Breast epithelium (tissue), 4 donors: ENCODE measurements around the gene ANTXRL. TPM values are rescaled to one million over a fixed set of nuclear protein-coding genes. Genes with fewer than 3 reads are reported as not detected.
"Not testable (repeated sequence)": the region's sequence is repeated elsewhere in the genome, so short reads cannot be mapped to it uniquely, and the experiment has no call there.

Experiments
- DNase-seq, 2 donors: peaks; one replicate each; pipeline ENCODE4 v3.0.0-alpha.2; 2019; ENCODE audit warnings: low spot score in 2 of 2
- H3K27ac ChIP-seq, 2 donors: fragments of 200-600 bp; sonication (generic) in 1 of 2; one replicate each; pipeline ENCODE4 v1.5.1; 2016 to 2019; ENCODE audit warnings: mild to moderate bottlenecking in 1 of 2
- H3K27me3 ChIP-seq, 2 donors: fragments of 200-600 bp; sonication (generic) in 1 of 2; one replicate each; pipeline versions ENCODE4 v1.5.1 to v1.6.0; 2017 to 2019; ENCODE audit warnings: control low read depth in 1 of 2, mild to moderate bottlenecking in 1 of 2
- H3K36me3 ChIP-seq: fragments of 200-600 bp; one replicate; pipeline ENCODE4 v1.5.1; 2019
- H3K4me1 ChIP-seq, 2 donors: fragments of 200-600 bp; sonication (generic); one replicate each; pipeline ENCODE4 v1.5.1; 2016 to 2019; ENCODE audit warnings: control low read depth in 1 of 2
- H3K4me3 ChIP-seq, 3 donors: fragments of 200-600 bp; sonication (generic); 1 replicate in 2 of 3; 2 replicates in 1 of 3; pipeline ENCODE4 v1.5.1; 2016 to 2019; ENCODE audit warnings: mild to moderate bottlenecking in 3 of 3, moderate library complexity in 2 of 3
- H3K9me3 ChIP-seq, 2 donors: fragments of 200-600 bp; sonication (generic) in 1 of 2; one replicate each; pipeline ENCODE4 v1.5.1; 2016 to 2019; ENCODE audit warnings: control low read depth in 1 of 2
- CTCF ChIP-seq, 3 donors: fragments of 450-650 bp; IDR thresholded peaks; one replicate each; pipeline ENCODE4 v1.5.1; 2016 to 2017; ENCODE audit warnings: antibody characterized with exemption in 3 of 3, mild to moderate bottlenecking in 3 of 3, moderate library complexity in 3 of 3
- POLR2A ChIP-seq: fragments of 450-650 bp; IDR thresholded peaks from one replicate; pipeline ENCODE4 v1.6.1; 2016; ENCODE audit warnings: antibody characterized with exemption, mild to moderate bottlenecking, moderate library complexity
- POLR2AphosphoS5 ChIP-seq, 3 donors: sonication (generic); formaldehyde crosslinking; IDR thresholded peaks; one replicate each; pipeline ENCODE4 v1.6.1; 2017; ENCODE audit warnings: antibody characterized with exemption in 3 of 3
- intact Hi-C: fragments of 100-400 bp; cut with DNase I; formaldehyde crosslinking; loops from one replicate; pipeline ENCODE4 v1.15.1; 2023; ENCODE audit warnings: low total_unique reads
- total RNA-seq, 3 donors: library from RNA; depleted of rRNA; stranded (reverse); fragments of >200 nt; gene quantifications; one replicate each; pipeline ENCODE4 v1.1.0, GENCODE V29; 2016

ANTXRL gene
- total RNA-seq, 3 donors from 2014 or later: 0.15 TPM; not detected in 2

GRCh38 chr10:46248651-46249146, 38.1 kb upstream of the ANTXRL start:
- Histone ChIP-seq H3K27me3 (no peaks in the 10 kb centered on the region), H3K9me3 (no peaks in the 10 kb centered on the region), H3K4me3 (no peak overlapping the region), H3K27ac (no peak overlapping the region), H3K4me1 (no peaks in the 10 kb centered on the region), H3K36me3 (no peaks in the 10 kb centered on the region)
- intact Hi-C loops: no loop called here
- no peak for TF ChIP-seq CTCF (IDR thresholded peaks at IDR 0.05)
- TF ChIP-seq POLR2AphosphoS5 (IDR thresholded peaks at IDR 0.05): no peak
- TF ChIP-seq POLR2A: no peak
- DNase-seq: peak; percentile 13 to 36

GRCh38 chr10:46249617-46250344, 37.0 kb upstream of the ANTXRL start:
- H3K9me3 ChIP-seq, H3K27me3 ChIP-seq, DNase-seq, H3K36me3 ChIP-seq, H3K27ac ChIP-seq, H3K4me1 ChIP-seq, H3K4me3 ChIP-seq, intact Hi-C loops: not testable (repeated sequence)

GRCh38 chr10:46250481-46250880, 36.3 kb upstream of the ANTXRL start:
- no peak for TF ChIP-seq POLR2AphosphoS5 (IDR thresholded peaks at IDR 0.05)
- no peak for TF ChIP-seq CTCF (IDR thresholded peaks at IDR 0.05)
- no peak for TF ChIP-seq POLR2A
- Histone ChIP-seq H3K4me1 (no peaks in the 10 kb centered on the region), H3K9me3 (no peaks in the 10 kb centered on the region), H3K36me3 (no peaks in the 10 kb centered on the region), H3K27me3 (no peaks in the 10 kb centered on the region), H3K4me3 (no peak overlapping the region), H3K27ac (no peak overlapping the region)
- DNase-seq: peak in 1 of 2 donors; percentile 15
- intact Hi-C loops: no loop called here

- peak in 1 of 2 donors; percentile 14 for DNase-seq
- peaks cover 0 to 6% of the 10 kb centered on the region in 2 donors for H3K4me1 ChIP-seq
- H3K27ac ChIP-seq: no peak overlapping the region
- no peaks in the 10 kb centered on the region for H3K27me3 ChIP-seq
- no peak for TF ChIP-seq POLR2AphosphoS5 (IDR thresholded peaks at IDR 0.05)
- intact Hi-C loops: no loop called here
- no peaks in the 10 kb centered on the region for H3K36me3 ChIP-seq
- no peaks in the 10 kb centered on the region for H3K9me3 ChIP-seq
- no peak overlapping the region for H3K4me3 ChIP-seq
Measured at GRCh38 chr10:46250898-46251856, 35.6 kb upstream of the ANTXRL start.

GRCh38 chr10:46251857-46252847, 34.6 kb upstream of the ANTXRL start:
- no peak overlapping the region for H3K4me3 ChIP-seq
- intact Hi-C loops: no loop called here
- no peak overlapping the region for H3K27ac ChIP-seq
- H3K36me3 ChIP-seq: no peaks in the 10 kb centered on the region
- peak; percentile 13 to 34 for DNase-seq
- no peaks in the 10 kb centered on the region for H3K27me3 ChIP-seq
- TF ChIP-seq POLR2A: no peak
- no peaks in the 10 kb centered on the region for H3K9me3 ChIP-seq
- H3K4me1 ChIP-seq: peaks cover 0 to 8% of the 10 kb centered on the region in 2 donors
